Cardiac muscle cell (in vitro differentiated cells and primary cell): ENCODE results near the gene ZNF791. TPM values are rescaled to one million over a fixed set of nuclear protein-coding genes. Genes with fewer than 3 reads are reported as not detected.
A peak's percentile ranks its signal among the peaks of the same experiment; 100 is the strongest.
"Not testable (repeated sequence)": the region's sequence is repeated elsewhere in the genome, so short reads cannot be mapped to it uniquely, and the experiment has no call there.

ENCODE experiments used
- DNase-seq, 2 donors: peaks; one replicate each; pipeline versions ENCODE4 v3.0.0 to v3.0.0-alpha.2; 2010 to 2017; ENCODE audit warnings: low read depth in 1 of 2, low spot score in 1 of 2
- H3K27ac ChIP-seq: fragments of 200-600 bp; sonication (generic); 2 replicates; pipeline ENCODE4 v1.5.1; 2016
- H3K27me3 ChIP-seq: fragments of 200-600 bp; sonication (generic); 2 replicates; pipeline ENCODE4 v1.6.0; 2016; ENCODE audit warnings: control low read depth
- H3K36me3 ChIP-seq: fragments of 200-600 bp; sonication (generic); 2 replicates; pipeline ENCODE4 v1.5.1; 2016; ENCODE audit warnings: control low read depth
- H3K4me1 ChIP-seq: fragments of 200-600 bp; sonication (generic); 2 replicates; pipeline ENCODE4 v1.8.1; 2017; ENCODE audit warnings: low read depth, mild to moderate bottlenecking, mixed run types
- H3K4me3 ChIP-seq: fragments of 200-600 bp; sonication (generic); 2 replicates; pipeline ENCODE4 v1.5.1; 2016; ENCODE audit warnings: mild to moderate bottlenecking
- H3K9me3 ChIP-seq: fragments of 200-600 bp; sonication (generic); 2 replicates; pipeline ENCODE4 v1.5.1; 2017; ENCODE audit warnings: low read depth, mild to moderate bottlenecking, control low read depth
- polyA plus RNA-seq: library from polyadenylated mRNA; unstranded; fragments of >200 nt; fragmentation: Nextera tagmentation; extraction: Ambion mirVana; gene quantifications from 2 replicates; pipeline ENCODE4 v1.2.1, GENCODE V29; 2016
- total RNA-seq: library from RNA; depleted of rRNA; stranded (reverse); fragments of >200 nt; gene quantifications from 2 replicates; pipeline ENCODE4 v1.2.3, GENCODE V29; 2016
- TF ChIP-seq, protein P1 (sequence below): IDR thresholded peaks from 2 replicates; pipeline ENCODE4 v1.5.1; 2012; ENCODE audit warnings: low read depth, mild to moderate bottlenecking, low read length

The ZNF791 gene
- total RNA-seq, result 9.1 and 11.7 TPM in 2 replicates
- 11.5 and 23.5 TPM in 2 replicates for polyA plus RNA-seq

DNA sequence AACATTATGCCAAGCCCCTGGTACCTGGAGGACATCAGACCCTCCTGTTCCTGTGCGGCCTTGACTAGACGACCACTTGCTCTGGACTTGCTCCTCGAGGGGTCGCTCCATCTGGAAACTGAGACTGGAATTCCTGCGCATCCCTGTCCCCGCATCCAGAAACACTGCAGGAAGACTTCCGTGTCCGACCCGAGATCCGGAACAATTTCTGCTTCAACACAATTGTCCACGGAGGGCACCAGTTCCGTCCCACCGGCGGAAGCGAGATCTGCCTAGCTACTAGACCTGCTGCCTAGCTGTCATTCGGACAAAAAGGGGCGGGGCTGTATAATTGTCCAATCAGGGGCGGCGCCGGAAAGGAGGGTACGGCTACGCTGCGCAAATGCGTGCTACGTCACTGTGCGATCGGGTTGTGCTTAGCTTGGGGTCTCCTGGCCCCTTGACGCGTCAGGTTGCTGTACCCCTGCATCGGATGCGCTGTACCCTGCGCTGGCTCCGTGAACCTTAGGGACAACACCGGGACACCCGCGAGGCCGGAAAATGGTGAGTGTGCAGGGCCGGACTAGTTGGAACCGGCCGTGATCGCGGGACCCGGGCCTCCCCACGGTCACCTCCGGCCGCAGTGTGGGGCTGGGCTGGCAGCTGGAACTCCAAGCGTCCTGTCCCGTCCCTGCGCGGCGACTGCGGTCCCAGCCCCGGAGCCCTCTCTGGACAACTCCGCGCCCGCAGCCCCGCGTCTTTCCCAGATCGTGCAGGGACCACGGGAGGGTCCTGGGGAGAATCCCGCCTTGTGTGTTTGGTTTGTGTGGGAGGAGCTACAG, at the start of gene ZNF791, which contains the start of gene ZNF490:
Gene ZNF791, plus strand, starts transcription at position 381 of the 821 bp plus-strand sequence. Its CDS starts 160 bp downstream, at position 541.
Gene ZNF490, minus strand, starts transcription at position 274 of the 821 bp plus-strand sequence. Its CDS starts 133 bp downstream, at position 141.
- Histone ChIP-seq H3K4me1 (peaks cover 13% of the 10 kb centered on the region), H3K27me3 (no peaks in the 10 kb centered on the region), H3K27ac (peak within 1 kb of the TSS; percentile 94), H3K4me3 (peak within 1 kb of the TSS; percentile 89), H3K9me3 (no peaks in the 10 kb centered on the region), H3K36me3 (no peaks in the 10 kb centered on the region)
- TF ChIP-seq, protein P1, sequence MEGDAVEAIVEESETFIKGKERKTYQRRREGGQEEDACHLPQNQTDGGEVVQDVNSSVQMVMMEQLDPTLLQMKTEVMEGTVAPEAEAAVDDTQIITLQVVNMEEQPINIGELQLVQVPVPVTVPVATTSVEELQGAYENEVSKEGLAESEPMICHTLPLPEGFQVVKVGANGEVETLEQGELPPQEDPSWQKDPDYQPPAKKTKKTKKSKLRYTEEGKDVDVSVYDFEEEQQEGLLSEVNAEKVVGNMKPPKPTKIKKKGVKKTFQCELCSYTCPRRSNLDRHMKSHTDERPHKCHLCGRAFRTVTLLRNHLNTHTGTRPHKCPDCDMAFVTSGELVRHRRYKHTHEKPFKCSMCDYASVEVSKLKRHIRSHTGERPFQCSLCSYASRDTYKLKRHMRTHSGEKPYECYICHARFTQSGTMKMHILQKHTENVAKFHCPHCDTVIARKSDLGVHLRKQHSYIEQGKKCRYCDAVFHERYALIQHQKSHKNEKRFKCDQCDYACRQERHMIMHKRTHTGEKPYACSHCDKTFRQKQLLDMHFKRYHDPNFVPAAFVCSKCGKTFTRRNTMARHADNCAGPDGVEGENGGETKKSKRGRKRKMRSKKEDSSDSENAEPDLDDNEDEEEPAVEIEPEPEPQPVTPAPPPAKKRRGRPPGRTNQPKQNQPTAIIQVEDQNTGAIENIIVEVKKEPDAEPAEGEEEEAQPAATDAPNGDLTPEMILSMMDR, result peak; percentile 12
- peak; percentile 98 to 99 for DNase-seq

DNA sequence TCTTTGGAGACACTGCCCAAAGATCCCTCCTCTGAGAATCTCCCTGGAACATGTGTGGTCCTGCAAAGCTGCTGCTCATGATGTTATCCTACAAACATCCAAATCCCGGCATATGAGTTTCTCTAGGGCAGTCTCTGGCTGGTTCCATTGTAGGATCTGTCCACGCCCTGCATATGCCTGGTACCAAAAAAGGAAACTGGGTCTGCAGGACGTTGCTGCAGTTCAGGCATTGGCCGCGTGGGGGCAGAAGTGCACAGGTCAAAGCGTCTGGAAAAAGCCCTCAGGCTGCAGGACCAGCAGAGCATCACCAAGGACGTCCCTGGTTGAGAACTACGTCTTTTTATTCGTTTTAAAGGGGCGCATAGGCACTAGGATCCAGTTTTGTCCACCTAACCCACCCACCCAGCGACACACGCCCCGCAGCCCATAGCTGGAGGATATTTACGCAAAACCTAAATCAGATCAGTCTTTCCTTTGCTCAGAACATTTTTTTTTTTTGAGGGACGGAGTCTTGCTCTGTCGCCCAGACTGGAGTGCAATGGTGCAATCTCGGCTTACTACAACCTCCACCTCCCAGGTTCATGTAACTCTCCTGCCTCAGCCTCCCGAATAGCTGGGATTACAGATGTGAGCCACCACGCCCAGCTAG, 46.6 kb upstream of the ZNF791 start:
- H3K9me3 ChIP-seq, result no peaks in the 10 kb centered on the region
- H3K27me3 ChIP-seq, result no peaks in the 10 kb centered on the region
- H3K4me1 ChIP-seq, result no peaks in the 10 kb centered on the region
- no peaks in the 10 kb centered on the region for H3K36me3 ChIP-seq
- DNase-seq, result peak; percentile 88 to 90
- H3K27ac ChIP-seq, result no peak overlapping the region
- TF ChIP-seq, protein P1, result peak; percentile 98
- H3K4me3 ChIP-seq, result no peak overlapping the region

DNA sequence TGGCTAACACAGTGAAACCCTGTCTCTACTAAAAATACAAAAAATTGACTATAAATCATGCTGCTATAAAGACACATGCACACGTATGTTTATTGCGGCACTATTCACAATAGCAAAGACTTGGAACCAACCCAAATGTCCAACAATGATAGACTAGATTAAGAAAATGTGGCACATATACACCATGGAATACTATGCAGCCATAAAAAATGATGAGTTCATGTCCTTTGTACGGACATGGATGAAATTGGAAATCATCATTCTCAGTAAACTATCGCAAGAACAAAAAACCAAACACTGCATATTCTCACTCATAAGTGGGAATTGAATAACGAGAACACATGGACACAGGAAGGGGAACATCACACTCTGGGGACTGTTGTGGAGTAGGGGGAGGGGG, 44.3 kb upstream of the ZNF791 start:
- H3K36me3 ChIP-seq, H3K4me3 ChIP-seq, H3K27ac ChIP-seq, H3K27me3 ChIP-seq, DNase-seq, H3K9me3 ChIP-seq, H3K4me1 ChIP-seq: not testable (repeated sequence)

DNA sequence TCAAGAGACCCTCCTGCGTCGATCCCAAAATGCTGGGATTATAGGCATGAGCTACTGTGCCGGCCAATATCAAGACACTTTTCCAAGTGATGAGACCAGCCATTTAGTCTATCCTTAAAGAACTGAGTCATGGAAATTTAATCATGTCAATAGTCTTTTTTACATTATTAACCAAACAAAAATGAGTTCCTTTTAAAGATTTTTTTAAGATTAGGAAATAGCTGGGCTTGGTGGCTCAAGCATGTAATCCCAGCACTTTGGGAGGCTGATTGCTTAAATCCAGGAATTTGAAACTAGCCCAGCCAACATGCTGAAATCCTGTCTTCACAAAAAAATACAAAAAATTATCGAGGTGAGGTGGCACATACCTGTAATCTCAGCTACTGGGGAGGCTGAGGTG, 42.8 kb upstream of the ZNF791 start:
- Histone ChIP-seq H3K4me1 (no peaks in the 10 kb centered on the region), H3K27ac (no peak overlapping the region), H3K4me3 (no peak overlapping the region), H3K36me3 (no peaks in the 10 kb centered on the region), H3K27me3 (no peaks in the 10 kb centered on the region), H3K9me3 (no peaks in the 10 kb centered on the region)
- DNase-seq, result no peak
- TF ChIP-seq, protein P1, result no peak

DNA sequence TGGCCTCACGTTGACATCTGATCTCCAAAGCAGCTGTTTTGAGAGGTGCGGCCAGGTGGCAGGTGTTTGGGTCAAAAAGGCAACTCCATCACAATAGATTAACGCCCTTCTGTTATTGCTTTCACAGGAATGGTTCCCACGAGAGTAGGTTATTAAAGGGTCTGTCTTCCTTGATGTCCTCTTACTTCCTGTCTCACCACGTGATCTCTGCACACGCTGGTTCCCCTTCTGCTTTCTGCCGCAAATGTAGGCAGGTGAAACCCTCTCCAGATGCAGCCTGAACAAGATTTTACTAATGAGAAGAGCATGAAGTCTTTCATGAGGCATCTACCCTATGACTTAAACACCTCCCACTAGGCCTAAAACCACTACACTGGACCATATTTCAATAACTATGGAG, 36.7 kb upstream of the ZNF791 start:
- Histone ChIP-seq H3K27me3 (no peaks in the 10 kb centered on the region), H3K9me3 (no peaks in the 10 kb centered on the region), H3K4me1 (no peaks in the 10 kb centered on the region), H3K36me3 (peaks cover 9% of the 10 kb centered on the region), H3K4me3 (no peak overlapping the region), H3K27ac (no peak overlapping the region)
- no peak for DNase-seq
- TF ChIP-seq, protein P1, result no peak

DNA sequence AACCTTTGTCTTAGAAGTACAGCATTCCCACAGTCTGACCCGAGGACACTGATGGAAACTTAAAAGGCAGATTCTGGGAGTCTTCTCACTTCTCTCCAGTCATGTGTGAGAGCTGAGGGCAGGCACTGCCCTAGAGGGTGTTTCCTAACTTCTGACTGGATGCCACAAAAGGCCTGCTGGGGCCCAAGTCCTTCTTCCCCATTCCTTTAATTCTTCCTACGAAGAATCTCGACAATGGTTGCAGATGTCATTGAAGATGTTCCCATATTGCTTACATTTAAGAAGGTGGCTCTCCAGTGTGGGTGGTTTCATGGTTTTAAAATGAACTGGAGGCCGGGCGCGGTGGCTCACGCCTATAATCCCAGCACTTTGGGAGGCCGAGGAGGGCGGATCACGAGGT, 32.1 kb upstream of the ZNF791 start:
- Histone ChIP-seq H3K36me3 (peaks cover 28% of the 10 kb centered on the region), H3K4me1 (no peaks in the 10 kb centered on the region), H3K4me3 (no peak overlapping the region), H3K27ac (no peak overlapping the region), H3K27me3 (no peaks in the 10 kb centered on the region), H3K9me3 (no peaks in the 10 kb centered on the region)
- TF ChIP-seq, protein P1, result no peak
- no peak for DNase-seq
